ENCODE results near the gene AMOTL2.

AMOTL2 gene

GRCh38 chr3:134323966-134324962 is 50.0 kb downstream of the AMOTL2 start:
- Mint-ChIP-seq H3K4me3 (no peak overlapping the region), H3K27me3 (peaks cover 42% of the 10 kb centered on the region), H3K4me1 (no peaks in the 10 kb centered on the region), H3K9me3 (no peaks in the 10 kb centered on the region), H3K36me3 (no peaks in the 10 kb centered on the region), H3K27ac (no peak overlapping the region)
- no peak for DNase-seq
- CTCF ChIA-PET, result no interaction called here

- H3K27ac Mint-ChIP-seq, result no peak overlapping the region
These were observed 52.0 kb downstream of the AMOTL2 start for GRCh38 chr3:134322286-134322685.

GRCh38 chr3:134320749-134321148 is 53.5 kb downstream of the AMOTL2 start:
- no peak overlapping the region for H3K27ac Mint-ChIP-seq
- H3K4me3 Mint-ChIP-seq, result no peak overlapping the region

More at GRCh38 chr3:134322286-134322685, 52.0 kb downstream of the AMOTL2 start:
- no peaks in the 10 kb centered on the region for H3K9me3 Mint-ChIP-seq
- H3K36me3 Mint-ChIP-seq, result no peaks in the 10 kb centered on the region
- peaks cover 43% of the 10 kb centered on the region for H3K27me3 Mint-ChIP-seq
- no peaks in the 10 kb centered on the region for H3K4me1 Mint-ChIP-seq
- CTCF ChIA-PET, result interaction anchor here (0.6 kb wide), 1 partner anchor 134 kb away, joined by 4 read pairs; no protein-coding TSS in a partner anchor
- DNase-seq, result no peak
- H3K4me3 Mint-ChIP-seq, result no peak overlapping the region

GRCh38 chr3:134319931-134320330 is 54.3 kb downstream of the AMOTL2 start:
- CTCF ChIA-PET, result no interaction called here
- no peak overlapping the region for H3K27ac Mint-ChIP-seq
- H3K27me3 Mint-ChIP-seq, result peaks cover 40% of the 10 kb centered on the region
- no peak overlapping the region for H3K4me3 Mint-ChIP-seq
- H3K4me1 Mint-ChIP-seq, result no peaks in the 10 kb centered on the region
- H3K36me3 Mint-ChIP-seq, result no peaks in the 10 kb centered on the region
- DNase-seq, result no peak
- no peaks in the 10 kb centered on the region for H3K9me3 Mint-ChIP-seq

More at GRCh38 chr3:134320749-134321148, 53.5 kb downstream of the AMOTL2 start:
- DNase-seq, result no peak
- Mint-ChIP-seq H3K4me1 (no peaks in the 10 kb centered on the region), H3K9me3 (no peaks in the 10 kb centered on the region), H3K36me3 (no peaks in the 10 kb centered on the region), H3K27me3 (peaks cover 38% of the 10 kb centered on the region)
- CTCF ChIA-PET, result no interaction called here

GRCh38 chr3:134318166-134318565 is 56.1 kb downstream of the AMOTL2 start:
- CTCF ChIA-PET, result no interaction called here
- Mint-ChIP-seq H3K4me1 (no peaks in the 10 kb centered on the region), H3K9me3 (no peaks in the 10 kb centered on the region), H3K36me3 (no peaks in the 10 kb centered on the region), H3K27ac (no peak overlapping the region), H3K4me3 (no peak overlapping the region), H3K27me3 (peaks cover 47% of the 10 kb centered on the region)
- no peak for DNase-seq

GRCh38 chr3:134317106-134317947 is 56.9 kb downstream of the AMOTL2 start:
- CTCF ChIA-PET, result no interaction called here
- Mint-ChIP-seq H3K4me1 (no peaks in the 10 kb centered on the region), H3K27me3 (peaks cover 53% of the 10 kb centered on the region), H3K27ac (no peak overlapping the region), H3K36me3 (no peaks in the 10 kb centered on the region), H3K9me3 (no peaks in the 10 kb centered on the region), H3K4me3 (no peak overlapping the region)
- no peak for DNase-seq

- Mint-ChIP-seq H3K27me3 (peaks cover 66% of the 10 kb centered on the region), H3K27ac (no peak overlapping the region), H3K36me3 (no peaks in the 10 kb centered on the region), H3K4me3 (no peak overlapping the region), H3K4me1 (no peaks in the 10 kb centered on the region), H3K9me3 (no peaks in the 10 kb centered on the region)
- CTCF ChIA-PET, result no interaction called here
- DNase-seq, result no peak
These were observed 58.8 kb downstream of the AMOTL2 start for GRCh38 chr3:134315286-134316106.

- Mint-ChIP-seq H3K36me3 (no peaks in the 10 kb centered on the region), H3K27ac (no peak overlapping the region), H3K4me1 (no peaks in the 10 kb centered on the region), H3K4me3 (no peak overlapping the region), H3K9me3 (no peaks in the 10 kb centered on the region), H3K27me3 (peaks cover 72% of the 10 kb centered on the region)
- DNase-seq, result no peak
- CTCF ChIA-PET, result interaction anchor here (0.7 to 2.7 kb wide), 2 partner anchors 103 to 159 kb away, joined by 4 to 6 read pairs; no protein-coding TSS in a partner anchor
These were observed 59.5 kb downstream of the AMOTL2 start for GRCh38 chr3:134314588-134315285.

GRCh38 chr3:134313847-134314587 is 60.2 kb downstream of the AMOTL2 start:
- Mint-ChIP-seq H3K27me3 (peaks cover 72% of the 10 kb centered on the region), H3K9me3 (no peaks in the 10 kb centered on the region)

GRCh38 chr3:134312873-134313846 is 61.1 kb downstream of the AMOTL2 start:
- CTCF ChIA-PET, result interaction anchor here (1.3 to 2.7 kb wide), 2 partner anchors 161 to 165 kb away, joined by 3 to 6 read pairs; no protein-coding TSS in a partner anchor
- Mint-ChIP-seq H3K27me3 (peaks cover 79% of the 10 kb centered on the region), H3K4me3 (no peak overlapping the region), H3K4me1 (no peaks in the 10 kb centered on the region), H3K9me3 (no peaks in the 10 kb centered on the region), H3K36me3 (no peaks in the 10 kb centered on the region), H3K27ac (no peak overlapping the region)
- no peak for DNase-seq

More at GRCh38 chr3:134313847-134314587, 60.2 kb downstream of the AMOTL2 start:
- CTCF ChIA-PET, result interaction anchor here (0.7 to 2.7 kb wide), 3 partner anchors 102 to 164 kb away, joined by 3 to 6 read pairs (median 4); no protein-coding TSS in a partner anchor
- Mint-ChIP-seq H3K4me3 (no peak overlapping the region), H3K27ac (no peak overlapping the region), H3K4me1 (no peaks in the 10 kb centered on the region), H3K36me3 (no peaks in the 10 kb centered on the region)
- DNase-seq, result no peak

- H3K36me3 Mint-ChIP-seq, result no peaks in the 10 kb centered on the region
- DNase-seq, result no peak
- no peaks in the 10 kb centered on the region for H3K4me1 Mint-ChIP-seq
- CTCF ChIA-PET, result interaction anchor here (1.3 to 2.7 kb wide), 2 partner anchors 162 to 166 kb away, joined by 3 to 6 read pairs; no protein-coding TSS in a partner anchor
- H3K4me3 Mint-ChIP-seq, result no peak overlapping the region
- H3K9me3 Mint-ChIP-seq, result no peaks in the 10 kb centered on the region
- H3K27ac Mint-ChIP-seq, result no peak overlapping the region
- H3K27me3 Mint-ChIP-seq, result peaks cover 83% of the 10 kb centered on the region
These were observed 62.0 kb downstream of the AMOTL2 start for GRCh38 chr3:134312072-134312872.

Measured in activated naive CD4-positive, alpha-beta T cell treated with anti-CD3 and anti-CD28 coated beads, Interleukin-2, amount 10 ng/mL, durations not matched to agents 7 days and 5 days (primary cell).